Measurements from ENCODE around the gene TSEN54. TPM values are rescaled to one million over a fixed set of nuclear protein-coding genes. Genes with fewer than 3 reads are reported as not detected.
A peak's percentile ranks its signal among the peaks of the same experiment; 100 is the strongest.

Gene TSEN54
- total RNA-seq, 1 experiment from 2014 or later: 87.3 TPM

DNA sequence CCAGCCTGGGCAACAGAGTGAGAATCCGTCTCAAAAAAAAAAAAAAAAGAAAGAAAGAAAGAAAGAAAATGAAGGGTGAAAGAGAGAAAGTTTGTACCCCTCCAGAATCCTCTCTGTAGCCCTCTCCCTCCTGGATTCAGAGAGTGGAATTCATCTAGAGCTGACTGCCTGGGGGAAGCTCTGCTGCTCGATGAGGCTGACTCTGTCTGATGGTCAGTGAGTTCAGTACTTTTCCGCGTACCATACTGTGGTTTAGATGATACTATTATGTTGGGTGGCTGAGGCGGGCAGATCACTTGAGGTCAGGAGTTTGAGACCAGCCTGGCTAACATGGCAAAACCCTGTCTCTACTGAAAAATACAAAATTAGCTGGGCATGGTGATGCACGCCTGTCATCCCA is 45.1 kb upstream of the TSEN54 start:
- H3K9me2 ChIP-seq (ENCODE audit: insufficient read depth): no peaks in the 10 kb centered on the region
- BruUV-seq (replicated peaks): no TSS peak
- POLR2A ChIA-PET: no interaction called here

DNA sequence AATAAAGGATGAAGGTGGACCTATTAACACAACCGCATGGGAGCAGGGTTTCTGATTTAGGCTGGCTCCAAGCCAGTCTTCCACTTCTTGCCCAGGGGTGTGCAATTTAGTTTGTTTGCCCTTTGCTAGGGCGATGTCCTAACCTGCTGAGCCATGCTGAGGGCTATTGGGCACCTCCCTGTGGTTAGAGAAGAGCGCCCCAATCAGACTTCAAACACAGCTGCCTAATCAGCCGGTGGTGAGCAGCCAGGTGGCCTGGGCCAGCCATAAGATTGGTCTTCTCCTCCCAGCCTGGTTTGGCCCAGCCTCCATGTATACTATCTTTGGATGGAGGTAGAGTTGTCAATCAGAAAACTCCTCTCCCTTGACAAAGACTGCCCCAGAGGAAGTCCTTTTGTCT is 44.2 kb upstream of the TSEN54 start:
- CTCF ChIA-PET: interaction anchor here (1.1 kb wide), 1 partner anchor 44 kb away, joined by 3 read pairs; the partner anchor contains the start of gene TSEN54
- peak; percentile 61 for ATAC-seq
- no TSS peak for BruUV-seq (replicated peaks)

More for the DNA sequence above, 45.1 kb upstream of the TSEN54 start:
- DNase-seq (ENCODE audit: low read depth, low spot score): no peak
- H3K4me1 ChIP-seq (ENCODE audit: control insufficient read depth in 1 of 2, insufficient read depth in 2 of 2, low read length in 2 of 2): no peaks in the 10 kb centered on the region
- H3K27ac ChIP-seq (ENCODE audit: low read depth, low read length): no peak overlapping the region
- intact Hi-C loops (cut with micrococcal nuclease): no loop called here
- ChIA-PET CTCF (interaction anchor here (0.7 kb wide), 1 partner anchor 34 kb away, joined by 3 read pairs; no protein-coding TSS in a partner anchor), RAD21 (ENCODE audit: low non-redundant PET in 1 of 2, low total read pairs in 2 of 2, uncharacterized antibody in 2 of 2, unreplicated experiment in 2 of 2) (no interaction called here)
- H3K9ac ChIP-seq (ENCODE audit: low read length): no peak overlapping the region
- TF ChIP-seq EZH2phosphoT487 (IDR thresholded peaks at IDR 0.05; ENCODE audit: borderline replicate concordance) (no peak), ATF3 (IDR thresholded peaks at IDR 0.05) (no peak), SIN3A (IDR thresholded peaks at IDR 0.05; ENCODE audit: low read depth) (no peak), EZH2 (IDR thresholded peaks at IDR 0.05) (no peak), SRF (IDR thresholded peaks at IDR 0.05; ENCODE audit: low read depth) (no peak), POLR2AphosphoS5 (IDR thresholded peaks at IDR 0.05; ENCODE audit: low read depth, low read length) (no peak)
- TF ChIP-seq, protein P1, sequence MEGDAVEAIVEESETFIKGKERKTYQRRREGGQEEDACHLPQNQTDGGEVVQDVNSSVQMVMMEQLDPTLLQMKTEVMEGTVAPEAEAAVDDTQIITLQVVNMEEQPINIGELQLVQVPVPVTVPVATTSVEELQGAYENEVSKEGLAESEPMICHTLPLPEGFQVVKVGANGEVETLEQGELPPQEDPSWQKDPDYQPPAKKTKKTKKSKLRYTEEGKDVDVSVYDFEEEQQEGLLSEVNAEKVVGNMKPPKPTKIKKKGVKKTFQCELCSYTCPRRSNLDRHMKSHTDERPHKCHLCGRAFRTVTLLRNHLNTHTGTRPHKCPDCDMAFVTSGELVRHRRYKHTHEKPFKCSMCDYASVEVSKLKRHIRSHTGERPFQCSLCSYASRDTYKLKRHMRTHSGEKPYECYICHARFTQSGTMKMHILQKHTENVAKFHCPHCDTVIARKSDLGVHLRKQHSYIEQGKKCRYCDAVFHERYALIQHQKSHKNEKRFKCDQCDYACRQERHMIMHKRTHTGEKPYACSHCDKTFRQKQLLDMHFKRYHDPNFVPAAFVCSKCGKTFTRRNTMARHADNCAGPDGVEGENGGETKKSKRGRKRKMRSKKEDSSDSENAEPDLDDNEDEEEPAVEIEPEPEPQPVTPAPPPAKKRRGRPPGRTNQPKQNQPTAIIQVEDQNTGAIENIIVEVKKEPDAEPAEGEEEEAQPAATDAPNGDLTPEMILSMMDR (IDR thresholded peaks at IDR 0.05 in 2 of 3, conservative IDR thresholded peaks at IDR 0.05 in 1 of 3; ENCODE audit: borderline replicate concordance in 1 of 3, insufficient read depth in 1 of 3, low read depth in 2 of 3, low read length in 2 of 3): no peak
- no peak overlapping the region for H2AFZ ChIP-seq (ENCODE audit: low read depth, low read length, poor library complexity, severe bottlenecking)
- H3K79me2 ChIP-seq (ENCODE audit: insufficient read depth, low read length): no peaks in the 10 kb centered on the region
- no peaks in the 10 kb centered on the region for H3K9me3 ChIP-seq (ENCODE audit: control insufficient read depth in 1 of 2, insufficient read depth in 1 of 2, low read depth in 1 of 2, low read length in 2 of 2)
- H3K27me3 ChIP-seq (ENCODE audit: insufficient read depth, low read length): no peaks in the 10 kb centered on the region
- no peaks in the 10 kb centered on the region for H4K20me1 ChIP-seq (ENCODE audit: insufficient read depth)
- no peak for ATAC-seq
- no peak overlapping the region for H3K4me2 ChIP-seq (ENCODE audit: low read length)
- no peaks in the 10 kb centered on the region for H3K36me3 ChIP-seq (ENCODE audit: control insufficient read depth in 1 of 2, insufficient read depth in 2 of 2, low read length in 2 of 2)
- H3K4me3 ChIP-seq (replicated peaks in 1 of 2; ENCODE audit: low read depth in 1 of 2, low read length in 2 of 2): no peak overlapping the region

More for the DNA sequence above, 44.2 kb upstream of the TSEN54 start:
- RAD21 ChIA-PET (ENCODE audit: low non-redundant PET in 1 of 2, low total read pairs in 2 of 2, uncharacterized antibody in 2 of 2, unreplicated experiment in 2 of 2): no interaction called here
- no peak overlapping the region for H2AFZ ChIP-seq (ENCODE audit: low read depth, low read length, poor library complexity, severe bottlenecking)
- H3K9me3 ChIP-seq (ENCODE audit: control insufficient read depth in 1 of 2, insufficient read depth in 1 of 2, low read depth in 1 of 2, low read length in 2 of 2): no peaks in the 10 kb centered on the region
- H3K36me3 ChIP-seq (ENCODE audit: control insufficient read depth in 1 of 2, insufficient read depth in 2 of 2, low read length in 2 of 2): no peaks in the 10 kb centered on the region
- H3K4me3 ChIP-seq (replicated peaks in 1 of 2; ENCODE audit: low read depth in 1 of 2, low read length in 2 of 2): no peak overlapping the region
- no peak overlapping the region for H3K27ac ChIP-seq (ENCODE audit: low read depth, low read length)
- H4K20me1 ChIP-seq (ENCODE audit: insufficient read depth): no peaks in the 10 kb centered on the region
- no peak overlapping the region for H3K9ac ChIP-seq (ENCODE audit: low read length)
- no peaks in the 10 kb centered on the region for H3K27me3 ChIP-seq (ENCODE audit: insufficient read depth, low read length)
- POLR2A ChIA-PET: no interaction called here
- H3K9me2 ChIP-seq (ENCODE audit: insufficient read depth): no peaks in the 10 kb centered on the region
- intact Hi-C loops (cut with micrococcal nuclease): no loop called here
- TF ChIP-seq CEBPB (IDR thresholded peaks at IDR 0.05; ENCODE audit: low read depth) (no peak), ZNF274 (IDR thresholded peaks at IDR 0.05; ENCODE audit: low read depth, low read length) (no peak), TCF7L2 (IDR thresholded peaks at IDR 0.05; ENCODE audit: borderline replicate concordance, extremely low read depth, insufficient read depth, insufficient read length) (no peak), EZH2 (IDR thresholded peaks at IDR 0.05) (no peak)
- H3K79me2 ChIP-seq (ENCODE audit: insufficient read depth, low read length): no peaks in the 10 kb centered on the region
- no peak for DNase-seq (ENCODE audit: low read depth, low spot score)
- H3K4me1 ChIP-seq (ENCODE audit: control insufficient read depth in 1 of 2, insufficient read depth in 2 of 2, low read length in 2 of 2): no peaks in the 10 kb centered on the region
- no peak overlapping the region for H3K4me2 ChIP-seq (ENCODE audit: low read length)
